ENCODE data around the gene BRF1.

BRF1 gene

GRCh38 chr14:105227346-105227745 is 73.5 kb downstream of the BRF1 start:
- TF ChIP-seq CTCF (IDR thresholded peaks at IDR 0.05; ENCODE audit: low read depth, low read length) = no peak
- no peak overlapping the region for H3K4me3 ChIP-seq (replicated peaks in 1 of 2; ENCODE audit: low read depth in 2 of 2, low read length in 2 of 2)
- DNase-seq (ENCODE audit: low read depth in 2 of 2) = no peak

GRCh38 chr14:105226198-105226597 is 74.6 kb downstream of the BRF1 start:
- no peak for TF ChIP-seq CTCF (IDR thresholded peaks at IDR 0.05; ENCODE audit: low read depth, low read length)
- no peak for DNase-seq (ENCODE audit: low read depth in 2 of 2)
- H3K4me3 ChIP-seq (replicated peaks in 1 of 2; ENCODE audit: low read depth in 2 of 2, low read length in 2 of 2) = no peak overlapping the region

- H3K4me3 ChIP-seq (replicated peaks in 1 of 2; ENCODE audit: low read depth in 2 of 2, low read length in 2 of 2) = no peak overlapping the region
- no peak for DNase-seq (ENCODE audit: low read depth in 2 of 2)
- no peak for TF ChIP-seq CTCF (IDR thresholded peaks at IDR 0.05; ENCODE audit: low read depth, low read length)
Observed at GRCh38 chr14:105224845-105225570, 75.8 kb downstream of the BRF1 start.

GRCh38 chr14:105223770-105224544 is 76.8 kb downstream of the BRF1 start:
- DNase-seq (ENCODE audit: low read depth in 2 of 2) = no peak
- TF ChIP-seq CTCF (IDR thresholded peaks at IDR 0.05; ENCODE audit: low read depth, low read length) = no peak

GRCh38 chr14:105223260-105223659 is 77.5 kb downstream of the BRF1 start:
- DNase-seq (ENCODE audit: low read depth in 2 of 2) = no peak
- no peak for TF ChIP-seq CTCF (IDR thresholded peaks at IDR 0.05; ENCODE audit: low read depth, low read length)
- no peak overlapping the region for H3K4me3 ChIP-seq (replicated peaks in 1 of 2; ENCODE audit: low read depth in 2 of 2, low read length in 2 of 2)

More at GRCh38 chr14:105223770-105224544, 76.8 kb downstream of the BRF1 start:
- H3K4me3 ChIP-seq (replicated peaks in 1 of 2; ENCODE audit: low read depth in 2 of 2, low read length in 2 of 2) = no peak overlapping the region

- H3K4me3 ChIP-seq (replicated peaks in 1 of 2; ENCODE audit: low read depth in 2 of 2, low read length in 2 of 2) = no peak overlapping the region
- DNase-seq (ENCODE audit: low read depth in 2 of 2) = no peak
- TF ChIP-seq CTCF (IDR thresholded peaks at IDR 0.05; ENCODE audit: low read depth, low read length) = no peak
Observed at GRCh38 chr14:105221598-105222178, 79.1 kb downstream of the BRF1 start.
